GM21381 (cell line): ENCODE results near the gene MEX3C.

Experiments
- ATAC-seq: cut with Tn5 transposase; IDR thresholded peaks from one replicate; pipeline ENCODE4 v1.9.1; 2021; ENCODE audit warnings: mild to moderate bottlenecking, moderate library complexity; ENCODE audit not compliant: unreplicated experiment

The MEX3C gene

GRCh38 chr18:51192026-51192425 lies 5.5 kb downstream of the MEX3C start:
- ATAC-seq, result no peak

- ATAC-seq, result no peak
These were observed 6.3 kb downstream of the MEX3C start for GRCh38 chr18:51191128-51191717.

GRCh38 chr18:51190000-51190399 lies 7.5 kb downstream of the MEX3C start:
- ATAC-seq, result no peak

- no peak for ATAC-seq
These were observed 9.3 kb downstream of the MEX3C start for GRCh38 chr18:51188024-51188701.

- no peak for ATAC-seq
These were observed 12.4 kb downstream of the MEX3C start for GRCh38 chr18:51185075-51185474.

GRCh38 chr18:51184091-51184457 lies 13.4 kb downstream of the MEX3C start:
- ATAC-seq, result no peak

- no peak for ATAC-seq
These were observed 13.9 kb downstream of the MEX3C start for GRCh38 chr18:51183372-51184090.

GRCh38 chr18:51182824-51183223 lies 14.7 kb downstream of the MEX3C start:
- ATAC-seq, result no peak

- ATAC-seq, result peak; percentile 19
These were observed 25.7 kb downstream of the MEX3C start for GRCh38 chr18:51171625-51172259.

- peak; percentile 46 for ATAC-seq
These were observed 26.3 kb downstream of the MEX3C start for GRCh38 chr18:51171223-51171622.

GRCh38 chr18:51170664-51171063 lies 26.8 kb downstream of the MEX3C start:
- ATAC-seq, result no peak

- peak; percentile 38 for ATAC-seq
These were observed 27.8 kb downstream of the MEX3C start for GRCh38 chr18:51169731-51170130.

GRCh38 chr18:51168960-51169662 lies 28.4 kb downstream of the MEX3C start:
- ATAC-seq, result no peak

- no peak for ATAC-seq
These were observed 29.3 kb downstream of the MEX3C start for GRCh38 chr18:51168026-51168742.

- no peak for ATAC-seq
These were observed 32.2 kb downstream of the MEX3C start for GRCh38 chr18:51165296-51165695.

GRCh38 chr18:51164761-51165281 lies 32.7 kb downstream of the MEX3C start:
- no peak for ATAC-seq

GRCh38 chr18:51164342-51164741 lies 33.1 kb downstream of the MEX3C start:
- no peak for ATAC-seq

GRCh38 chr18:51163543-51163942 lies 33.9 kb downstream of the MEX3C start:
- no peak for ATAC-seq

- ATAC-seq, result no peak
These were observed 34.9 kb downstream of the MEX3C start for GRCh38 chr18:51162617-51163016.

- no peak for ATAC-seq
These were observed 36.8 kb downstream of the MEX3C start for GRCh38 chr18:51160646-51161045.
